Measurements from ENCODE around the gene C19orf81.

C19orf81 gene

GRCh38 chr19:50693064-50693975, 44.1 kb downstream of the C19orf81 start:
- DNase-seq (ENCODE audit: insufficient read length, low spot score) (no peak), FAIRE-seq (no peak)
- TF ChIP-seq CTCF (IDR thresholded peaks at IDR 0.05; ENCODE audit: insufficient read depth, missing control alignments): no peak

DNA sequence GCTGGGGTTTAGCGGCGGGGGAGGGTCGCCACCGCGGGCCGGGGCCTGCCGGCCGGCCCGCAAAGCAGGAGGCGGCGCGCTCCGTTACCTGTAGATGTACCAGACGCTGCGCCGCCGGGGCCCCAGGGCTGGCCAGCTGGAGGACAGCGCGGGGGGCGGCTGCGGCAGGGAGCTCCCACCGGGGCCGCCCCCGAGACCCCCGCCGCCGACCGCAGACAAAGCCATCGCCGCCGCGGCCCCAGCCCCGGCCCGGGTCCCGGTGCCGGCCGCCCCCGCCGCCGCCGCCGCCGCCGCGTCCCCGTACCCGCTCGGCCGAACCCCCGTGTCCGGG, 45.5 kb downstream of the C19orf81 start:
- DNase-seq (ENCODE audit: insufficient read length, low spot score): no peak
- FAIRE-seq: no peak
- TF ChIP-seq CTCF (IDR thresholded peaks at IDR 0.05; ENCODE audit: insufficient read depth, missing control alignments): no peak

- FAIRE-seq (no peak), DNase-seq (ENCODE audit: insufficient read length, low spot score) (peak; percentile 91)
- no peak for TF ChIP-seq CTCF (IDR thresholded peaks at IDR 0.05; ENCODE audit: insufficient read depth, missing control alignments)
Observed at GRCh38 chr19:50695251-50696093, 46.2 kb downstream of the C19orf81 start.

- no peak for DNase-seq (ENCODE audit: insufficient read length, low spot score)
- TF ChIP-seq CTCF (IDR thresholded peaks at IDR 0.05; ENCODE audit: insufficient read depth, missing control alignments): no peak
- FAIRE-seq: no peak
Observed at GRCh38 chr19:50696094-50696483, 46.8 kb downstream of the C19orf81 start.

- TF ChIP-seq CTCF (IDR thresholded peaks at IDR 0.05; ENCODE audit: insufficient read depth, missing control alignments): no peak
- no peak for FAIRE-seq
- DNase-seq (ENCODE audit: insufficient read length, low spot score): no peak
Observed at GRCh38 chr19:50697414-50698124, 48.3 kb downstream of the C19orf81 start.

DNA sequence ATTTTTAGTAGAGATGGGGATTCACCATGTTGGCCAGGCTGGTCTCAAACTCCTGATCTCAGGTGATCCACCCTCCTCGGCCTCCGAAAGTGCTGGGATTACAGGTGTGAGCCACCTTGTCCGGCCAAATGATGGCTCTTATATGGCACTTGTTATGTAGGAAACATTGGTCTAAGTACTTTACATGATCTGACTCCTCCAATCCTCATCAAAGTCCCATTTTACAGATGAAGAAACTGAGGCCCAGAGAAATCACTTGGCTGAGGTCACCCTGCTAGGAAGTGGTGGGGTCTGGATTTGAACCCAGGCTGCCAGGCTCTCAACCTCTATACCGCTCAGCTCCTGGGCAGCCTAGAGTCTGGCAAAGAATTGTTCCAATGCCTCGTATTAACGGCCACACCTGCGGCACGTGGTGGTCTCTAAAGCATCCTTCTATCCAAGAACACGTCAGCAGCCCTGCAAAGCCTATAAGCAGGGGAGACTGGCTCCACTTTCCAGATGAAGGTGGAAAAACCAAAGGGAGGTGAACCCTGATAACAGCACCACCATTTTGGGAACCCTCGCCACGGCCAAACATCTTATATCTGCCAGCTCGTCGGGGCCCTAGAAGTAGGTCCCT, 52.2 kb downstream of the C19orf81 start:
- FAIRE-seq: no peak
- DNase-seq (ENCODE audit: insufficient read length, low spot score): no peak

More for the DNA sequence above, 52.2 kb downstream of the C19orf81 start:
- TF ChIP-seq CTCF (IDR thresholded peaks at IDR 0.05; ENCODE audit: insufficient read depth, missing control alignments): no peak

Measured in D721Med (cell line).